ENCODE measurements around the gene CERKL.

CERKL gene

GRCh38 chr2:181614874-181615638 is 41.8 kb downstream of the CERKL start:
- TF ChIP-seq POLR2AphosphoS5 (IDR thresholded peaks at IDR 0.05; ENCODE audit: low read depth, low read length) (no peak), FOXP2 (optimal IDR thresholded peaks at IDR 0.05; ENCODE audit: borderline replicate concordance, extremely low read depth, extremely low read length, insufficient read depth) (no peak), TAF1 (IDR thresholded peaks at IDR 0.05; ENCODE audit: borderline replicate concordance, insufficient read depth, low read length) (no peak), SIN3A (IDR thresholded peaks at IDR 0.05; ENCODE audit: borderline replicate concordance, insufficient read depth, low read length) (no peak), REST (IDR thresholded peaks at IDR 0.05; ENCODE audit: insufficient read depth in 1 of 2, low read depth in 2 of 2, low read length in 2 of 2) (no peak)

- TF ChIP-seq TAF1 (IDR thresholded peaks at IDR 0.05; ENCODE audit: borderline replicate concordance, insufficient read depth, low read length) (no peak), POLR2AphosphoS5 (IDR thresholded peaks at IDR 0.05; ENCODE audit: low read depth, low read length) (no peak), FOXP2 (optimal IDR thresholded peaks at IDR 0.05; ENCODE audit: borderline replicate concordance, extremely low read depth, extremely low read length, insufficient read depth) (no peak)
Observed at GRCh38 chr2:181613241-181613640, 43.7 kb downstream of the CERKL start.

GRCh38 chr2:181607629-181608590 is 49.0 kb downstream of the CERKL start:
- TF ChIP-seq FOXP2 (optimal IDR thresholded peaks at IDR 0.05; ENCODE audit: borderline replicate concordance, extremely low read depth, extremely low read length, insufficient read depth) = no peak
- no peak for TF ChIP-seq TAF1 (IDR thresholded peaks at IDR 0.05; ENCODE audit: borderline replicate concordance, insufficient read depth, low read length)
- TF ChIP-seq SIN3A (IDR thresholded peaks at IDR 0.05; ENCODE audit: borderline replicate concordance, insufficient read depth, low read length) = no peak
- no peak for TF ChIP-seq POLR2AphosphoS5 (IDR thresholded peaks at IDR 0.05; ENCODE audit: low read depth, low read length)

- no peak for TF ChIP-seq FOXP2 (optimal IDR thresholded peaks at IDR 0.05; ENCODE audit: borderline replicate concordance, extremely low read depth, extremely low read length, insufficient read depth)
- no peak for TF ChIP-seq POLR2AphosphoS5 (IDR thresholded peaks at IDR 0.05; ENCODE audit: low read depth, low read length)
- TF ChIP-seq REST (IDR thresholded peaks at IDR 0.05; ENCODE audit: insufficient read depth in 1 of 2, low read depth in 2 of 2, low read length in 2 of 2) = no peak
- TF ChIP-seq TAF1 (IDR thresholded peaks at IDR 0.05; ENCODE audit: borderline replicate concordance, insufficient read depth, low read length) = no peak
- TF ChIP-seq SIN3A (IDR thresholded peaks at IDR 0.05; ENCODE audit: borderline replicate concordance, insufficient read depth, low read length) = no peak
Observed at GRCh38 chr2:181605889-181606837, 50.7 kb downstream of the CERKL start.

- no peak for TF ChIP-seq FOXP2 (optimal IDR thresholded peaks at IDR 0.05; ENCODE audit: borderline replicate concordance, extremely low read depth, extremely low read length, insufficient read depth)
- TF ChIP-seq SIN3A (IDR thresholded peaks at IDR 0.05; ENCODE audit: borderline replicate concordance, insufficient read depth, low read length) = no peak
- no peak for TF ChIP-seq TAF1 (IDR thresholded peaks at IDR 0.05; ENCODE audit: borderline replicate concordance, insufficient read depth, low read length)
- TF ChIP-seq POLR2AphosphoS5 (IDR thresholded peaks at IDR 0.05; ENCODE audit: low read depth, low read length) = no peak
- no peak for TF ChIP-seq REST (IDR thresholded peaks at IDR 0.05; ENCODE audit: insufficient read depth in 1 of 2, low read depth in 2 of 2, low read length in 2 of 2)
Observed at GRCh38 chr2:181602017-181602416, 54.9 kb downstream of the CERKL start.

Data from PFSK-1 (cell line).